ENCODE measurements around the gene NDUFS8.

Gene NDUFS8

DNA sequence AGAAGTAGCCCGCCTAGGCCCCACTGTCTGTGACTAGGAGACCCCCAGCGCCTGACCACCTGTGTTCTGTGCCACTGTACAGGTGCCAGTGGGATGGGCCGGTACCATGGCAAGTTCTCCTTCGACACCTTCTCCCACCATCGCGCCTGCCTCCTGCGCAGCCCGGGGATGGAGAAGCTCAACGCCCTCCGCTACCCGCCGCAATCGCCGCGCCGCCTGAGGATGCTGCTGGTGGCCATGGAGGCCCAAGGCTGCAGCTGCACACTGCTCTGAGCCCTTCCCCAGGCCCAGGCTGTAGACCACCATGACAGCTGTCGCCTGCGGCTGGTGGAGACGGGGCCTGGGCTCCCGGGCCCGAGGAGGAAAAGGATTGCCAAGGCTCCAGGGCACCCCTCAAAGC is 2.8 kb upstream of the NDUFS8 start:
- TF ChIP-seq ZBTB7A (IDR thresholded peaks at IDR 0.05; ENCODE audit: low read depth) = peak; percentile 33; the same call in 1 of the 2 replicates
- TF ChIP-seq, protein P1, sequence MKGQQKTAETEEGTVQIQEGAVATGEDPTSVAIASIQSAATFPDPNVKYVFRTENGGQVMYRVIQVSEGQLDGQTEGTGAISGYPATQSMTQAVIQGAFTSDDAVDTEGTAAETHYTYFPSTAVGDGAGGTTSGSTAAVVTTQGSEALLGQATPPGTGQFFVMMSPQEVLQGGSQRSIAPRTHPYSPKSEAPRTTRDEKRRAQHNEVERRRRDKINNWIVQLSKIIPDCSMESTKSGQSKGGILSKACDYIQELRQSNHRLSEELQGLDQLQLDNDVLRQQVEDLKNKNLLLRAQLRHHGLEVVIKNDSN (IDR thresholded peaks at IDR 0.05) = no peak

DNA sequence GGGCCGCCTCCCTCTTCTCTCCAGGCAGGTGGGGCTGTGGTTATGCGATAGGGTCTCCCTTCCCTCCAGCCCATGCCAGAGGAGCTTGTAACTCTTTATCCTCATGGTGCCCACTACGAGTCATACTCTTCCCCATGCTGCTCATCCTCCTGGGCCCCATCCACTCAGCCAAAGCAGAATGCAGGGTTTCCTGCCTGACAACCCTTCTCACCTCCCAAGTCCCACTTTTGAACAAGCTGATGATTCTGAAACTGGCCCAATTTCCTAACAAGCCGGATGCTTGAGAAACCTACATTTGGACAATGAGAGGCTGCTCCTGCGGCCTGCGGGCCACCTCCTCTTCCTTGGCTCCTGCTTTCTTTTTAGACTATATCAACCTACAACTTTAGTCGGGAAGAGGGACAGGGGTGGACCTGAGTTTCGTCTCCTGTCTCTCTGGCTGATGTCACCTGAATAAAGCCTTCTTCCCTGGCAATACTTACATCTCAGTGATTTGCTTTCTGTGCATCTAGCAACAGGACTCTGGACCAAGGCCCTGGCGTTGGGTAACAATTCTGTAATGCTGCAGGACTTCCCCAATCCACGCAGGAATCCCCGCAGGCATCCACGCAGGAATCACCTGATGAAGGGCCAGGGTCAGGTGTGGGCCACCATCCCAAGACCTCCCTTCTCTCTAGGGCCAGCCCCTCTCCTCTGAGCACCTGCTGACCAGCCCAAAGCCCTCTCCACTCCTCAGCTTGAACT is 1.5 kb upstream of the NDUFS8 start:
- no peak for TF ChIP-seq EP300 (IDR thresholded peaks at IDR 0.05; ENCODE audit: borderline replicate concordance)
- no peak for TF ChIP-seq FOXM1 (IDR thresholded peaks at IDR 0.05; ENCODE audit: borderline replicate concordance, low read depth)
- TF ChIP-seq TCF12 (IDR thresholded peaks at IDR 0.05; ENCODE audit: low read depth) = no peak
- TF ChIP-seq, protein P2, sequence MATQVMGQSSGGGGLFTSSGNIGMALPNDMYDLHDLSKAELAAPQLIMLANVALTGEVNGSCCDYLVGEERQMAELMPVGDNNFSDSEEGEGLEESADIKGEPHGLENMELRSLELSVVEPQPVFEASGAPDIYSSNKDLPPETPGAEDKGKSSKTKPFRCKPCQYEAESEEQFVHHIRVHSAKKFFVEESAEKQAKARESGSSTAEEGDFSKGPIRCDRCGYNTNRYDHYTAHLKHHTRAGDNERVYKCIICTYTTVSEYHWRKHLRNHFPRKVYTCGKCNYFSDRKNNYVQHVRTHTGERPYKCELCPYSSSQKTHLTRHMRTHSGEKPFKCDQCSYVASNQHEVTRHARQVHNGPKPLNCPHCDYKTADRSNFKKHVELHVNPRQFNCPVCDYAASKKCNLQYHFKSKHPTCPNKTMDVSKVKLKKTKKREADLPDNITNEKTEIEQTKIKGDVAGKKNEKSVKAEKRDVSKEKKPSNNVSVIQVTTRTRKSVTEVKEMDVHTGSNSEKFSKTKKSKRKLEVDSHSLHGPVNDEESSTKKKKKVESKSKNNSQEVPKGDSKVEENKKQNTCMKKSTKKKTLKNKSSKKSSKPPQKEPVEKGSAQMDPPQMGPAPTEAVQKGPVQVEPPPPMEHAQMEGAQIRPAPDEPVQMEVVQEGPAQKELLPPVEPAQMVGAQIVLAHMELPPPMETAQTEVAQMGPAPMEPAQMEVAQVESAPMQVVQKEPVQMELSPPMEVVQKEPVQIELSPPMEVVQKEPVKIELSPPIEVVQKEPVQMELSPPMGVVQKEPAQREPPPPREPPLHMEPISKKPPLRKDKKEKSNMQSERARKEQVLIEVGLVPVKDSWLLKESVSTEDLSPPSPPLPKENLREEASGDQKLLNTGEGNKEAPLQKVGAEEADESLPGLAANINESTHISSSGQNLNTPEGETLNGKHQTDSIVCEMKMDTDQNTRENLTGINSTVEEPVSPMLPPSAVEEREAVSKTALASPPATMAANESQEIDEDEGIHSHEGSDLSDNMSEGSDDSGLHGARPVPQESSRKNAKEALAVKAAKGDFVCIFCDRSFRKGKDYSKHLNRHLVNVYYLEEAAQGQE (IDR thresholded peaks at IDR 0.05; ENCODE audit: low read depth) = no peak
- no peak for TF ChIP-seq TAF1 (IDR thresholded peaks at IDR 0.05; ENCODE audit: low read depth)
- TF ChIP-seq, protein P1 (IDR thresholded peaks at IDR 0.05) = no peak
- no peak for TF ChIP-seq CEBPB (IDR thresholded peaks at IDR 0.05)
- TF ChIP-seq NFIC (IDR thresholded peaks at IDR 0.05) = no peak
- TF ChIP-seq RAD21 (IDR thresholded peaks at IDR 0.05; ENCODE audit: low read depth) = no peak

DNA sequence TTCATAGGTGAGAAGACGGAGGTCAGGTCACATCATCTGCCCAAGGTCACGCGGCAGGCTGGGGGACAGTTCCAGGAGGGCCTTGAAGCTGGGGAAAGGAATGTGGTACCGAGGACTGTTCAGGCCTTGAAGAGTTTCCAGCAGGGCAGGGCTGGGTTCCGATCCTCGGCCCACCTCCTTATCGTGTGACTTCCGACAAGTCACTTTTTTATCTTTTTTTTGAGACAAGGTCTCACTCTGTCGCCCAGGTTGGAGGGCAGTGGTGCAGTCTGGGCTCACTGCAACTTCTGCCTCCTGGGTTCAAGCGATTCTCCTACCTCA is 623 bp downstream of the NDUFS8 start:
- no peak for TF ChIP-seq CREB1 (IDR thresholded peaks at IDR 0.05; ENCODE audit: low read depth)
- no peak for TF ChIP-seq ZBTB7A (IDR thresholded peaks at IDR 0.05; ENCODE audit: low read depth)
- TF ChIP-seq CEBPB (IDR thresholded peaks at IDR 0.05) = no peak

DNA sequence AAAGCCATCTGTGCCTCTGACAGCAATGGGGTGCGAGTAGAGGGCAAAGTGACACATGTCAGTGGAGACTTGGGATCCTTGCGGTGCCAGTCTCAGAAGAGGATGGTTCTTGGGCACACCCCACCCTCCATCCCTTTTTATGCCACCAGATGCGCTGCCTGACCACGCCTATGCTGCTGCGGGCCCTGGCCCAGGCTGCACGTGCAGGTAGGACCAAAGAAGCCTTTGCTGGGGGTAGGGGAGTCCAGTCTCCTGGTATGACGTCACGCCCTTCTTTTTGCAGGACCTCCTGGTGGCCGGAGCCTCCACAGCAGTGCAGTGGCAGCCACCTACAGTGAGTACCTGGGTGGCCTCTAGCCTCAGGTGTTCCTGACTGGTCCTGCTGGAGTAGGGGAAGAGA is 1.5 kb downstream of the NDUFS8 start:
- no peak for TF ChIP-seq TAF1 (IDR thresholded peaks at IDR 0.05; ENCODE audit: low read depth)
- no peak for TF ChIP-seq EGR1 (IDR thresholded peaks at IDR 0.05)
- no peak for TF ChIP-seq CREB1 (IDR thresholded peaks at IDR 0.05; ENCODE audit: low read depth)
- TF ChIP-seq TCF12 (IDR thresholded peaks at IDR 0.05; ENCODE audit: low read depth) = no peak
- no peak for TF ChIP-seq EP300 (IDR thresholded peaks at IDR 0.05; ENCODE audit: borderline replicate concordance)
- no peak for TF ChIP-seq NFIC (IDR thresholded peaks at IDR 0.05)
- TF ChIP-seq, protein P3, sequence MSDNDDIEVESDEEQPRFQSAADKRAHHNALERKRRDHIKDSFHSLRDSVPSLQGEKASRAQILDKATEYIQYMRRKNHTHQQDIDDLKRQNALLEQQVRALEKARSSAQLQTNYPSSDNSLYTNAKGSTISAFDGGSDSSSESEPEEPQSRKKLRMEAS (IDR thresholded peaks at IDR 0.05) = no peak

DNA sequence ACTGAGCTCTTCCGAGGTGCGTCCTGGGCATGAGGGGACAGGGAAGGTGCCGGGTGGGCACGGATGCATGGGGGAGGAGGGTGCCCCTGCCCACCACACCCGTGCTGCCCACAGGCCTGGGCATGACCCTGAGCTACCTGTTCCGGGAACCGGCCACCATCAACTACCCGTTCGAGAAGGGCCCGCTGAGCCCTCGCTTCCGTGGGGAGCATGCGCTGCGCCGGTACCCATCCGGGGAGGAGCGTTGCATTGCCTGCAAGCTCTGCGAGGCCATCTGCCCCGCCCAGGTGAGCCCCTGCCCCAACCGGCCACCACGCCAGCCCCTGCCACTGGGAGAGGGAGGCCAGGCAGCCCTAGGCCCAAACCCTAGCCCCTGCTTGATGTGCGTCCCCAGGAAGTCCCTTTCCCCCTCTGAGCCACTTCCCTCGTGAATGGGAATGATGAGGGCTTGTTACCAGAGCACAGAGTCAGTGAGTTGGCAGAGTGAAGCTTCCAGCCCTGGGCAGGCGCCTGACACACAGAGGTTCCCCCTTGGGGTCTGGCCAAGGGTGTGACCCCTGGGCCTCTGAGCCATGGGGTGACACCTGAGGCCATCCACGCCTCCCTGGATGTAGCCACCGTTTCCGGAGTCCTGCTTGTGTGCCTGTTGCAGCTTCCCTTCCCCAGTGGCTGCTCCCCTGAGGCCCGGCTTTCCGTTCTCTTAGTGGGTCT is 2.7 kb downstream of the NDUFS8 start:
- TF ChIP-seq EP300 (IDR thresholded peaks at IDR 0.05; ENCODE audit: borderline replicate concordance) (no peak), FOXM1 (IDR thresholded peaks at IDR 0.05; ENCODE audit: borderline replicate concordance, low read depth) (no peak), NFIC (IDR thresholded peaks at IDR 0.05) (no peak), EGR1 (IDR thresholded peaks at IDR 0.05) (no peak), ZBTB7A (IDR thresholded peaks at IDR 0.05; ENCODE audit: low read depth) (no peak), CREB1 (IDR thresholded peaks at IDR 0.05; ENCODE audit: low read depth) (no peak), TEAD4 (IDR thresholded peaks at IDR 0.05) (no peak), TAF1 (IDR thresholded peaks at IDR 0.05; ENCODE audit: low read depth) (no peak), CEBPB (IDR thresholded peaks at IDR 0.05) (no peak), RAD21 (IDR thresholded peaks at IDR 0.05; ENCODE audit: low read depth) (no peak)
- TF ChIP-seq, protein P2 (IDR thresholded peaks at IDR 0.05; ENCODE audit: low read depth) = no peak
- TF ChIP-seq, protein P3 (IDR thresholded peaks at IDR 0.05) = no peak

DNA sequence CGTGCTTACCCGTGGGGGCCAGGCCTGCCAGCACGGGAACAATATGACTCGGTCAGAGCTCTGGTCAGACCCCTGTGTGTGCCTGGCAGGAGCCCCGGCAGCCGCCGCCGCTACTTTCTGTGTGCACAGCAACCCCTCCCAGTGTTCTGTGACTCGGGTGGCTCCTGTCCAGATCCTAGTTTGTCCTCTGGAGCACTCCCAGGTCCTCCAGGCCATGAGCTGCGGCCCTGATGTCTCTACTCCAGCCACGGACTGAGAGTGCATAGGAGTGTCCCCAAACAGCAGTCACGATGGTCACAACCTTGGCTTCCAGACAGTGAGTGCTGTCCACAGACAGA is 3.2 kb downstream of the NDUFS8 start:
- TF ChIP-seq EP300 (IDR thresholded peaks at IDR 0.05; ENCODE audit: borderline replicate concordance) (no peak), CEBPB (IDR thresholded peaks at IDR 0.05) (no peak), ZBTB7A (IDR thresholded peaks at IDR 0.05; ENCODE audit: low read depth) (no peak), CREB1 (IDR thresholded peaks at IDR 0.05; ENCODE audit: low read depth) (no peak), TEAD4 (IDR thresholded peaks at IDR 0.05) (no peak), EGR1 (IDR thresholded peaks at IDR 0.05) (no peak), RAD21 (IDR thresholded peaks at IDR 0.05; ENCODE audit: low read depth) (no peak), YY1 (IDR thresholded peaks at IDR 0.05; ENCODE audit: low read depth) (no peak), NFIC (IDR thresholded peaks at IDR 0.05) (no peak), TAF1 (IDR thresholded peaks at IDR 0.05; ENCODE audit: low read depth) (no peak), TCF12 (IDR thresholded peaks at IDR 0.05; ENCODE audit: low read depth) (no peak), FOXM1 (IDR thresholded peaks at IDR 0.05; ENCODE audit: borderline replicate concordance, low read depth) (no peak)
- TF ChIP-seq, protein P3 (IDR thresholded peaks at IDR 0.05) = no peak
- TF ChIP-seq, protein P1 (IDR thresholded peaks at IDR 0.05) = no peak
- TF ChIP-seq, protein P2 (IDR thresholded peaks at IDR 0.05; ENCODE audit: low read depth) = no peak
